HG02938 (cell line): Measurements from ENCODE around the gene NINJ2.

Experiments
- ATAC-seq: cut with Tn5 transposase; IDR thresholded peaks from one replicate; pipeline ENCODE4 v1.9.1; 2021; ENCODE audit warnings: mild to moderate bottlenecking, moderate library complexity; ENCODE audit not compliant: unreplicated experiment

The NINJ2 gene

DNA sequence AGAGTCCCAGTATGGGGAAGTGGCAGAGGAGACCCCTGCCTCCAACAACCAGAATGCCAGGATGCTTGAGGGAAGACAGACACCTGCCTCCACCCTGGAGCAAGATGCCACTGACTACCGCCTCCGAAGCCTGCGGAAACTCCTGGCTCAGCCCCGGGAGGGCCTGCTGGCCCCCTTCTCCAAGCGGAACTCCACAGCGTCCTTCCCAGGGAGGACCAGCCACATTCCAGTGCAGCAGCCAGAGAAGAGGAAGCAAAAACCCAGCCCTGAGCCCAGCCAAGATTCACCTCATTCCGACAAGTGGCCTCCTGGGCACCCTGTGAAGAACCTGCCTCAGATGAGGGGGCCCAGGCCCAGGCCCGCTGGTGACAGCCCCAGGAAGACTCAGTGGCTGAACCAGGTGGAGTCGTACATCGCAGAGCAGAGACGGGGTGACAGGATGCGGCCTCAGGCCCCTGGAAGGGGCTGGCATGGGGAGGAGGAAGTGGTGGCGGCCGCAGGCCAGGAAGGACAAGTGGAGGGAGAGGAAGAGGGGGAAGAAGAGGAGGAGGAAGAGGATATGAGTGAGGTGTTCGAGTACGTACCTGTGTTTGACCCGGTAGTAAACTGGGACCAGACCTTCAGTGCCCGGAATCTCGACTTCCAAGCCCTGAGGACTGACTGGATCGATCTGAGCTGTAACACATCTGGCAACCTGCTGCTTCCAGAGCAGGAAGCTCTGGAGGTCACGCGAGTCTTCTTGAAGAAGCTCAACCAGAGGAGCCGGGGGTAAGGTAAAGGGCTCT is 109.8 kb downstream of the NINJ2 start:
- ATAC-seq = no peak

DNA sequence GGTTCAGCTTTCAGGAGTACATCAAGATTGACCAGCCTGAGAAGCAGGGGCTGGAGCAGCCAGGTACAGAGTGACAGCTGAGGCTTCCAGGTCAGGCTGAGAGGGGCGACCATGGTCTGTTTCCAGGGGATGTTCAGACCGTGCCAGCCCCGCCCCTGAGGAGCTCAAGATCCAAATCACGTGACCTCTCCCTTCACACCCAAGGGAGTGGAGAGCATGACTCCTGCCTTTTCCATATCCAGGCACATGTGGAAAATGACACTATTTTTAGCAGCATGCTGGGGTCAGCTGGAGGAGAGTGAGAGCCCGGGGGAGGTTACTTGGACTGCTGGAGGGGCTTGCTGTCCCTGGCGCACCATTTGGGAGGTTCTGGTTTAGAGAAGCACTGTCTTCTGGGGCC is 110.8 kb downstream of the NINJ2 start:
- no peak for ATAC-seq

DNA sequence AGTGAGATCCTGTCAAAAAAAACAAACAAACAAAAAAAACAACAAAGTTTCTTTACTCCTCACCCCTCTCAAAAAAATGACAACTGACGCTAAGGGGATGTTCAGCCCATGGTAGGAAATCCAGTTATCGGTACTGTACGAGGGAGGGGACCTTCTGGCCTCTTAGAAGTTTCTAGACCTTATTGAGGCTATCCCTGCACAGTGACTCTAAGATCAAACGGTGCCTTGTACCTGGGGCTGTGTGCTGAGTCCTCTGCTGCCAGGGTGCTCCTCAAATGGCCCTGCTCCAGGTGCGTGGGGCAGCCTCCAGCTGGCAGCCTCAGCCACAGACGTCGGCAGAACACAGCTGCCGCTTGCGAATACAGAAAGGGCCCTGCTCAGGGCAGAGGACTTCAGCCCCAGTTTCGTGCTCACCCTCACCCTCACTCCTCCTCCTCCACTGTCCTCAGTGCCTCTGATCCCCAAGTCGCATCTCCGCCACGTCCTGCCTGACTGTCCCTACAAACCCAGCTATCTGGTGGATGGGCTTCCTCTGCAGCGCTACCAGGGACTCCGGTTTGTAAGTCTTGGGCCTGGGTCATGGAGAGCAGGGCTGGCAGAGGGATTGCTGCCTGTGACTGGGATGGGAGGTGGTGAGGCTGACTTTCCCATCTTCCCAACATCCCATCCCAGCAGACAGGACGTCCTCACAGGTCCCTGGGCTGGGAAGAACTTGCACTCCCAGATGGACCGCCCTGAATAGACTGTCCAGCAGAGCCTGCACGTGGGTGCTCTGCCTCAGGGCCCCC is 112.6 kb downstream of the NINJ2 start:
- no peak for ATAC-seq

DNA sequence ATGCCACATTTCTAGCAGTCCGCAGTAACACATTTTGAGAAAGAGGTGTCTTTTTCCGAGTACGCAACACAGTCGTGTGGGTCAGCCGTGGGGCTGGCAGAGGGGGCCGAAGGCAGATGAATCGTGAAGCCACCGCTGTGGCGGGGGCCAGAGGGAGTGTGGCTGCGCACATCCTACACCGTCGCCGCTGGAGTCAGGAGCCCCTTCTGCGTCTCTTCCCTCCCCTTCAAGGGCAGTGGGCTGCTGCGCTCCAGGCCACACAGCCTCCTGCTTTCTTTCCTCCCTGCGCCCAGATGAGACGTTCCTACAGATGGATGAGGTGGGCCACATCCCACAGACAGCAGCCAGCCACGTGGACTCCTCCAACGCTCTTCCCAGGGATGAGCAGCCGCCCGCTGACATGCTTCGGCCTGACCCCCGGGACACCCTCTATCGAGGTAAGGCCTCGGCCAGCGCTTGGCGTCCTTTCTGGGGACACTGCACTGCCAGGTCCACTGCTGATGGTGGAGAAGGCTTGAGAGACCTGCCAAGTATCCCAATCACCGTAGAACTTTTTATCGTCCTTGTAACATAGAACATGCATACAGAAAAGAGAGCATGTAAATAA is 113.7 kb downstream of the NINJ2 start:
- no peak for ATAC-seq

DNA sequence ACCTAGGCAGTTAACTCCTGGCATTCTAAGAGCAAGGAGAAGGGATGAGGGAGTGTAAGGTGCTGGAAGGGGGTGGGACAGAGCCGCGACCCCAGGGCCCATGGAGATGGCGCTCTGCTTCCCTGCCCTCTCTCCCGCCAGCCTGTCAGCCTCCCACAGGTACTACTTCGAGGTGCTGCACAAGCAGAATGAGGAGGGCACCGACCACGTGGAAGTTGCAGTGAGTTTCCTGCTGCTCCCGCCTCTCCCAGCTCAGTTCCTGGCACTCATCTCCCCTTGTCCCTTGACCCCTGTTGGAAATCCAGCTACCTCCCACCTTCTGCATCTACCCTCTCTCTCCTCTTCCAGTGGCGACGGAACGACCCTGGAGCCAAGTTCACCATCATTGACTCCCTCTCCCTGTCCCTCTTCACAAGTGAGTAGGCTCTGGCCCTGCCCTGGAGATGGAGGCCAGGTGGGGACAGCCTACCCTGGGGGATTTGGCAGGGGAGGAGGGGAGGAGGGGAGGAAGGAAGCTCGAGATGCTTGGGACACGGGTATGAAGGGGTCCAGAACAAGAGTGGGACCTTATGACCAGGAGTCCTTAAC is 115.3 kb downstream of the NINJ2 start:
- no peak for ATAC-seq

DNA sequence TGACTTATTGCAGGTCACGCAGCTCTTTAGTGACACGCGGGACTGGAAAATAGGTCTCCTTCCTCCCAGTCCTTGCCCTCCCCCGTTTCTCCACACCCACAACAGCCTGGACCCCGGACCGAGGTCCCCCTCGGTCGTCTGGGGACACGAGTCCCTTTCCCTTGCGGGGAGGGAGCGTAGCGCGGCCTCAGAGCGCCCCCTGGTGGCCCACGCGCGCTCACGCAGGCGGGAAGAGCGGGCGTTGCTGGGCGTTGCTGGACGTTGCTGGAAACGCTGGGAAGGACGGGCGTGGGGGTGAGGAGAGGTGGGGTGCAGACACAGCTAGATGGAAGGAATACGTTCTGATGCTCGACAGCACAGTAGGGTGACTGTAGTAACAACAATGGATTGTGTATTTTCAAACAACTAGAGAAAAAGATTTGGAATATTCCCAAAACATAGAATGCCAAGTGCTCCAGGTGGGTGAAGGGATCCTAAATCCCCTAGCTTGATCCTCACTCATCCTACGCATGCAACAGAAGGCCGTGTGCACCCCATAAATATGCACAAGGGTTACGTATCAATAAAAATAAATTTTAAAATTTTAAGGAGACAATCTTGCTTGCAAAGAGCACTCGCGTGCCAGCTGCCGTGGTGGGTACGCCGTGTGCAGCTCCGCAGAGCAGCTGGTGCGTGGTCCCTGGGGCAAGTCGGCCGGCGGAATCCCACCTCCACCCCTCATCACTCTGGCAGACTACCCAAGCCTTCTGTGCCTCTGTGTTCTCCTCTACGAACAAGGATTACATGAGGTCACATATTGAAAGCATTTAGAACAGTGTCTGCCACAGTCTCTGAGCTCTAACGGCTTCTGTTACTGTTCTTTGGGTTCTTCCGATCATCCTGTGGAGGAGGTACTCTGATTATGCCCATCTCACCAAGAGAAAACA is 116.1 kb downstream of the NINJ2 start:
- no peak for ATAC-seq

DNA sequence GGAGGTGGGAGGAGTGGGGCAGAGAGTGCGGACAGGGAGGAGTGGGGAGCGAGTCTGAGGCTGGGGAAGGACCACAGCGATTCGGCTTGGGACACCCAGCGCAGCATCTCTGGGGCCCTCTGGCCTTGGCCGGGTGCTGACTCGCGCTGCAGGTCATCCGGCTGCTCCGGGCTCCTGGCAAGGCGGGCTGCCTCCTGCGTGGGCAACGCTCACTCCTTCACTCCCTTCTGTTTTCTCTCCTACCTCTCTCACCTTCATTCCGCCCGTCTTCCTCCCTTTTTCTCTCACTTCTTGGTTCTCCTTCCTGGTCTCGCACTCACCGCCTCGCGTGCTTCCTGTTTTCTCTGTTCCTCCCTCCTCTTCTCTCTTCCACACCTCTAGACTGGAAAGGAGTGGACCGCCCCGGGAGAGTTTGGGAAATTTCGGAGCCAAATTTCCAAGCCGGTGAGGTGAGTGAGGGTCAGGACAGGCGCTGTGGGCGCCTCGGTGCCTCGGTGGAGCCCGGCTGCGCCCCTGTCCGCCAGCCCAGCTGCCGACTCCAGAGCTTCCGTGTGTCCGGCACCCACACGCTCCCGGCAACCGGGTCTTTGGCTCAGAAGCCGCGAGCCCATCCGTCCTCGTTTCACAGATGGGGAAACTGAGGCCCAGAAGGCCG is 116.9 kb downstream of the NINJ2 start:
- ATAC-seq = no peak

DNA sequence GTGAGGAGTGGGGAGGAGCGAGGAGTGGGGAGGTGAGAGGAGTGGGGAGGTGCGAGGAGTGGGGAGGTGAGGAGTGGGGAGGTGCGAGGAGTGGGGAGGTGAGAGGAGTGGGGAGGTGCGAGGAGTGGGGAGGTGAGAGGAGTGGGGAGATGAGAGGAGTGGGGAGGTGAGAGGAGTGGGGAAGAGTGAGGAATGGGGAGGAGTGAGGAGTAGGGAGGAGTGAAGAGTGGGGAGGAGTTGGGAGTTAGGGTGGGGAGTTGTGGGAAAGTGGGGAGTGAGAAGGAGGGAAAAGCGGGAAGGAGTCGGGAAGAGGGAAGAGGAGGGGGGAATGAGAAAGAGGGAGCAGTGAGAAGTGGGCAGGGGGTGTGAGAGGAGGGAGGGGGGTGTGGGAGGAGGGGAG is 117.4 kb downstream of the NINJ2 start:
- no peak for ATAC-seq

DNA sequence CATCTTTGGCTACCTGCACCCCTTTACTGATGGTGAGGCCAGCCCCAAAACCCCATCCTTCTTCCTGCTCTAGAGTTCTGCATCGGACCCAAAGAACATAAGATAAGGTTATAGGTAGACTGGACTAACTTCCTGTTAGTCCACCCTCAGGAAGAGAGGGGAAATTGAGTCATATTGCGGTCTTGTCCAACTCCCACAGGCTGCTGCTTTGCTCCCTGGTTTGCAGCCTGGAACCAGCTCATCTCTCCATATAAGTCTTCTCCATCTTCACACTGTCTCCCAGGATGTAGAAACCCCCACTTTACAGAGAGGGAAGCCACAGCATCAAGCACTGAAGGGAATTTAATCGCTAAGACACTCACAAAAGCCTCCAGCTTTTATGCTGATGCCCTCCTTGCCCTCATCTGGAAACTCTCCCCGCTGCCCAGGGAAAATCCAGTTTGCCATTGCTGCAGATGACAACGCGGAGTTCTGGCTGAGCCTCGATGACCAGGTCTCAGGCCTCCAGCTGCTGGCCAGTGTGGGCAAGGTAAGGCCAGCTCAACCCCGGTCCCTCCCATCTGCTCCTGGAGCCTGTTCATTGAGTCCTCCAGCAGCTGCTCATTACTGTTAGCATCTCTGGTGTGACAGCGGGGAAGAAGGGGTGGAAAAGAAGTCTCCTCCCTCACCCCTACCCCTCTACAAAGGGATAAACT is 118.2 kb downstream of the NINJ2 start:
- no peak for ATAC-seq

DNA sequence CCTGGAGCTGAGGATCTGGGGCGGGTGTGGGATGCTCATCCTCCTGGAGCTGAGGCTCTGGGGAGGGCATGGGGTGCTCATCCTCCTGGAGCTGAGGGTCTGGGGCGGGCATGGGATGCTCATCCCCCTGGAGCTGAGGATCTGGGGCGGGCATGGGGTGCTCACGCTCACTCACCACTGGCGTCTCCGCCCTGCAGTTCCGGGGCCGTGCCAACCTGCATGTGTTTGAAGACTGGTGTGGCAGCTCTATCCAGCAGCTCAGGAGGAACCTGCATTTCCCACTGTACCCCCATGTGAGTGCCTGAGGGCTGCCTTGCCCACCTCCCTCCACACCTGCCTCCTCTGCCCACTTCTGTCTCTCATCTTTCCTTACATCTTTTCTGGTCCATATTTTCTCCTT is 119.1 kb downstream of the NINJ2 start:
- ATAC-seq = no peak

DNA sequence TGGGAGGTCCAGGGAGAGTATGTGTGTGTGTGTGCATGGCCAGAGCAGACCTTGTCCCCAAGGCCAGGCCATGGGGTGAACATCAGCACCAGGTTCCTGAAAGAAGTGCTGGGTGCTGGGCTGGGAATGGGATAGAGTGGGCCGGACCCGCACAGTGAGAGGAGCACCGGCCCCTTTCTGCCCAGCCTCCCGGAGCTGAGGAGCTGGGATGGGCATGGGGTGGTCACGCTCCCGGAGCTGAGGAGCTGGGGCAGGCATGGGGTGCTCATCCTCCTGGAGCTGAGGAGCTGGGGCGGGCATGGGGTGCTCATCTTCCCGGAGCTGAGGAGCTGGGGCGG is 120.2 kb downstream of the NINJ2 start:
- ATAC-seq = no peak

DNA sequence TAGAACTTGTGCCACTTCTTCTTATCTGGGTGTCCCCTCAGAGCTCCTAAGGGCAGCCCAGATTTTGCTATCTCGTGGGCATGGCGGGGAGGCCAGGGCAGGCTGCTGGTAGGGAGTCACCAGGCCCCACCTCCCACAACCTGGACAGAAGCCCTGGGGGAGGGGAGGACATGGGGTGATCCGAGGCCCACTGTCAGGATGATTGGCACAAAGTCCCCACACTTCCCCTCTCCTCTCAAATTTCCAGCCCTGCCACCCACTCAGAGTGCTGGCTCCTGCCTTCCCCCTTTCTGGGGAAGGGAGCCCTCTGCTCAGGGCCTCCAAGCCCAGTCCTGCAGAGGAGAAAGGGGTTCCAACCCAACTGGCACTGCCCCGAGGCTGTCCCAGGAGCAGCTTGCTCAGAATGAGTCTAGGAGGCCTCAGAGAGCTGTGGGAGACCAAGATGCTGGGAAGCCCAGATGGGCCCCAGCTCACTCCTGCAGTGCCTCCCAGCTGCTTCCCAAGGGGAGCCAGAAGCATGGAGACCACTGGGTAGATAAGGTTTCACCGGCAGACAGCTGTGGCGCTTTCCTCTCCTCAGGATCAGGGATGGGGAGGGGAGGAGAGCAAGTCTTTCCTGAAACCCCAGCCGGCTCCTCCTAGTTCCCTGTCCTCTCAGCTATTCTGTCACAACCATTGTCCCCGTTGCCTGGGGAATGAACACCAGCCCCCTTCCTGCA is 120.7 kb downstream of the NINJ2 start:
- no peak for ATAC-seq

DNA sequence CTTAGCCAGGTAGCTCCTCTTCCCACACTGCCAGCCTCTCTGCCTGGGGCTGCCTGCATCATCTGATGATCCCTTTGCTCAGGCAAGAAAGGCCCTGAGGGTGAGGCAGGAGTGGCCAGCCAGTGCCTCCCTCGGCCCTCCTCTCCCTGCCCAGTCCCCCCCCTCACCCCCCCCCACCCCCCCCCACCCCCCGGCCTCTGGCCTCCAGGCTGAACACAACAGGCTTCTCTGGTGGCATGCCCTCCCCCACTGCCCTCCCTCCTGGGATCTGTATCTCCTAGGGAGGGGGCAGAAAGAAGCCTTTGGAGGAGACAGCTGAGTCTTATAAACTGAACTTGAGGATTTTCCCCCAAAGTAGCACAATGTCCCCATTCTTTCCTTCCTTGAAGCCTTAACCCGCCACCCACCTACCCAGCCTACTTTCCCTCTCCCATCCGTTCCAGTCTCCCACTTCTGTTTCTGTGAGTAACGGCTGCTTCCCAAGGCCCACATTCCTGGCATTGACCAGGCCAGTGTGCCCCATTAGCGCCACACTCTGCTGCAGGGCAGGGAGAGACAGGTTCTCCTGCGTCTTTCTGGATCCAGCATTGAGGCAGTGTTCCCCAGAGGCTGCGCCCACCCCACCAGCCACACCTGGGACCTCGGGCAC is 121.4 kb downstream of the NINJ2 start:
- no peak for ATAC-seq

DNA sequence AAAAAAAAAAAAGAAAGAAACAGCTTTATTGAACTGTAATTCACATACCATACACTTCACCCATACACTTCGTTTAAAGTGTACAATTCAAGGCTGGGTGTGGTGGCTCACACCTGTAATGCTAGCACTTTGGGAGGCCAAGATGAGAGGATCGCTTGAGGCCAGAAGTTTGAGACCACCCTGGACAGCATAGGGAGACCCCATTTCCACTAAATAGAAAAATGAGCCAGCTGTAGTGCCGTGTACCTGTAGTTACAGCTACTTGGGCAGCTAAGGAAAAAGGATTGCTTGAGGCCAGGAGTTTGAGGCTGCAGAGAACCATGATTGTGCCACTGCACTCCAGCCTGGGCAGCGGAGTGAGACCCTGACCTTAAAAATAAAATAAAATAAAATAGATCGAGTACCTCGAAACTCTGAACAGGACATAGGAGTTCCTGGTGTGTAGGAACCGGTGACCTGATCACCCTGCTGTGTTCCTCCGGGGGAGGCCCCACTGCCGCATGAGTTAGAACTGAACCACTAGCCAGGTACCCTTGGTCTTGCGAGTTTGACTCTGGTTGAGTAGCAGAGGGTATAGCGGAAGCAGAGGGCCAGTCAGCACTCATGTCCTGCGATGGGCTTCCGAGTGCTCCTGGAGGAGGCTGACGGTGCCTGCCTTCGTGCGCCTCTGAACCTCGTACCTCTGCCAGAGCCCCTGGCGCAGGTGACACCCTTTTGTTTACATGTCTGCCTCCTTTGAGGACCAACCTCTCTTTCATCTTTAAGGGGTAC is 123.5 kb downstream of the NINJ2 start:
- ATAC-seq = no peak

DNA sequence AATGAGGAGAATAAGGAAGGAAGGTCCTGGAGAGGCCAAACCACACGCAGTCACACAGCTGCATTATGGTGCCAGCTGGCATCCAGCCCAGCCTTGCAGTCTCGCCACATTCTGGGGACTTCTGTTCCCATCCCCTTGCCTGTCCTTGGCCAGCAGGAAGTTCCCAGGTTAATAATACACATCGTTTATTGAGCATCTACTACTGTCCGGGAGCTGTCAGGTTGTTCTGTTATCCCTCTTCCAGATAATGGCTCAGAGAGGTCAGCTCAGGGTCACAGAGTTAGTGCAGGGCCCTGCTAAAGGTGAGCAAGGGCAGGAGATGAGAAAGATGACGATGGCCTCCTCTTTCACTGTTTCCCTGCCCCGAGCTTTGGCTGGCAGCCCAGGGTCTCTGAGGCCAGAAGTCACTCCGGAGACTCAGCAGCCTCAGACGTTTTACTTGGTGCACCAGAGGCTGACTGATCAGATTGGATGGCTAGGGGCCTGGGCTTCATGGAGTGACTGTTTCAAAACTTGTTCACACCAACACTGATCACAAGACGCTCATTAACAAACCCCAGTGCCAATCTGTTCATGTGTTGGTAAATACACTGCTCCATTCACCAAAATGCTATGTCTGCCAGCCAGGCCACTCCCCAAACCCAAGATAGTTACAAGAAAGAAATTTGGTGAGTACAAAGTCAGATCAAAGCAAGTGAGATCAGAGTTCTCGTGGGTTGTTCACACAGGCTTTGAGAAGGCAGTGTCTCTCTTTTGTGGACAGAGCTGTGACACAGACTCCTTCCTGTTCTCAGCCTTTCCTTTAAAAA is 124.3 kb downstream of the NINJ2 start:
- ATAC-seq = no peak

DNA sequence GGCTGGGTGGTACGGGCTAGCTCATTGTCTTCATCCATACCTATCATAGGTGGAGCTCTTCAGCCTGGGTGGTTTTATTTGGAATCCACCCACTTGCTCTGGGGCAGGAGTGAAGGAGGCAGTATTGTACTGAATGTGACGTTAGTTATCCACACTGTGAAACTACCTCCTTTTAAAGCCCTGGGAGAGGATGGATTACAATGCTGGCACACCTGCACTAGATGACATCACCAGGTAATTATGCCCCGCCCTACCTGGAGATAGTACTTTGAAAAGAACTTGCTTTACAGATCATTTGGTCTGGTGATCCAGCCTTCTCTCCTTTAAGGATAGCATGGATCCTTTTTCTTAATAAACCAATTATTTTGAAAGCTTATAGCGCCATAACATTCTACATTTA is 125.5 kb downstream of the NINJ2 start:
- ATAC-seq = no peak

DNA sequence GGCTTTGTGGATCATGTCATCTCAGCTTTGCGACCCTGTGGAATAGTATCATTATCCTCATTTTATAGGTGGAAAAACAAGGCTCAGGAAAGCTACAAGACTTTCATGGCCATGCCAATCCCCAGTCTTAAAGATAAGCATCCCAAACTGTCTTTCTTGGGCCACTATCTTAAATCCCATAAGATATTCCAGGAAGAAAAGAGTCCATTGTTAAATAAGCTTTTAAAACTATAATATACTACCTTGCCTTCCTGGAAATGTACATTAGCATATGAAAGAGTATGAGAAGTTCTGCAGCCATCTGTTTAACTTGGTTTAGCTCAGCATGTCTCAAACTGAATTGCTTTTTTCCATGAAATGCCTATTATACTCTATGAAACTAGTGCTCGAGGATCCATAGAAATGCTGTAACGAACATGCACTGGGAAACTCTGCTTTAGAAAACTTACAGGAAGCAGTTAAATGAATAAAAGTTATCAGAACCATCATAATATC is 126.4 kb downstream of the NINJ2 start:
- no peak for ATAC-seq
